ENCODE data around the gene AUH.

GRCh38 chr9:91393826-91394225 lies 32.1 kb upstream of the AUH start:
- no peak for TF ChIP-seq CTCF (IDR thresholded peaks at IDR 0.05; ENCODE audit: insufficient read depth, low read depth, low read length)
- TF ChIP-seq EZH2 (IDR thresholded peaks at IDR 0.05; ENCODE audit: insufficient read depth, low read length), result no peak
